Stimulated activated naive CD8-positive, alpha-beta T cell treated with anti-CD3 and anti-CD28 coated beads, Interleukin-15, Interleukin-2, amounts not matched to agents 100 ng/mL and 50 ng/mL, for 24 hours (primary cell): ENCODE results near the gene GCSAML.

Source experiments
- H3K27ac Mint-ChIP-seq: one replicate; pipeline ENCODE4 v1.8.0; 2021; ENCODE audit warnings: mild to moderate bottlenecking, mixed read lengths
- H3K27me3 Mint-ChIP-seq: one replicate; pipeline ENCODE4 v1.8.0; 2021; ENCODE audit warnings: mixed read lengths
- H3K36me3 Mint-ChIP-seq: one replicate; pipeline ENCODE4 v1.8.0; 2021; ENCODE audit warnings: low read depth, mixed read lengths
- H3K4me1 Mint-ChIP-seq: one replicate; pipeline ENCODE4 v1.8.0; 2021; ENCODE audit warnings: low read depth, mixed read lengths
- H3K4me3 Mint-ChIP-seq: one replicate; pipeline ENCODE4 v1.8.0; 2021; ENCODE audit warnings: mild to moderate bottlenecking, mixed read lengths
- H3K9me3 Mint-ChIP-seq: one replicate; pipeline ENCODE4 v1.8.0; 2021; ENCODE audit warnings: mixed read lengths

The GCSAML gene

GRCh38 chr1:247542811-247543210 is 6.1 kb upstream of the GCSAML start:
- Mint-ChIP-seq H3K27me3 (peaks cover 22% of the 10 kb centered on the region), H3K9me3 (no peaks in the 10 kb centered on the region), H3K27ac (no peak overlapping the region), H3K4me3 (no peak overlapping the region), H3K36me3 (no peaks in the 10 kb centered on the region), H3K4me1 (no peaks in the 10 kb centered on the region)

GRCh38 chr1:247548092-247548491 is 842 bp upstream of the GCSAML start:
- Mint-ChIP-seq H3K36me3 (no peaks in the 10 kb centered on the region), H3K9me3 (no peaks in the 10 kb centered on the region), H3K4me3 (no peak overlapping the region), H3K4me1 (peaks cover 15% of the 10 kb centered on the region), H3K27ac (no peak overlapping the region), H3K27me3 (peaks cover 31% of the 10 kb centered on the region)

GRCh38 chr1:247551721-247552120 is 2.8 kb downstream of the GCSAML start:
- Mint-ChIP-seq H3K9me3 (no peaks in the 10 kb centered on the region), H3K4me3 (no peak overlapping the region), H3K4me1 (peaks cover 15% of the 10 kb centered on the region), H3K27ac (no peak overlapping the region), H3K27me3 (peaks cover 24% of the 10 kb centered on the region), H3K36me3 (no peaks in the 10 kb centered on the region)

GRCh38 chr1:247552231-247552630 is 3.3 kb downstream of the GCSAML start:
- Mint-ChIP-seq H3K9me3 (no peaks in the 10 kb centered on the region), H3K4me1 (peaks cover 15% of the 10 kb centered on the region), H3K36me3 (no peaks in the 10 kb centered on the region), H3K27me3 (peaks cover 22% of the 10 kb centered on the region), H3K27ac (no peak overlapping the region), H3K4me3 (no peak overlapping the region)

GRCh38 chr1:247557926-247558674 is 9.2 kb downstream of the GCSAML start:
- H3K36me3 Mint-ChIP-seq, result no peaks in the 10 kb centered on the region
- H3K9me3 Mint-ChIP-seq, result no peaks in the 10 kb centered on the region
- H3K27me3 Mint-ChIP-seq, result no peaks in the 10 kb centered on the region
- H3K4me3 Mint-ChIP-seq, result no peak overlapping the region
- peaks cover 12% of the 10 kb centered on the region for H3K4me1 Mint-ChIP-seq
- peak overlapping the region; percentile 21 for H3K27ac Mint-ChIP-seq

- Mint-ChIP-seq H3K4me3 (no peak overlapping the region), H3K27ac (no peak overlapping the region), H3K27me3 (no peaks in the 10 kb centered on the region), H3K9me3 (no peaks in the 10 kb centered on the region), H3K36me3 (no peaks in the 10 kb centered on the region), H3K4me1 (peaks cover 12% of the 10 kb centered on the region)
Observed at GRCh38 chr1:247561711-247562110, 12.8 kb downstream of the GCSAML start.

GRCh38 chr1:247562198-247562597 is 13.3 kb downstream of the GCSAML start:
- Mint-ChIP-seq H3K4me1 (peaks cover 12% of the 10 kb centered on the region), H3K36me3 (no peaks in the 10 kb centered on the region), H3K27me3 (no peaks in the 10 kb centered on the region), H3K9me3 (no peaks in the 10 kb centered on the region), H3K4me3 (no peak overlapping the region), H3K27ac (no peak overlapping the region)

GRCh38 chr1:247574236-247574635 is 25.3 kb downstream of the GCSAML start:
- Mint-ChIP-seq H3K9me3 (peaks cover 17% of the 10 kb centered on the region), H3K36me3 (no peaks in the 10 kb centered on the region), H3K4me3 (no peak overlapping the region), H3K4me1 (no peaks in the 10 kb centered on the region), H3K27me3 (peaks cover 10% of the 10 kb centered on the region), H3K27ac (no peak overlapping the region)

- peaks cover 10% of the 10 kb centered on the region for H3K27me3 Mint-ChIP-seq
- no peak overlapping the region for H3K4me3 Mint-ChIP-seq
- H3K36me3 Mint-ChIP-seq, result no peaks in the 10 kb centered on the region
- peaks cover 17% of the 10 kb centered on the region for H3K9me3 Mint-ChIP-seq
- H3K27ac Mint-ChIP-seq, result no peak overlapping the region
- no peaks in the 10 kb centered on the region for H3K4me1 Mint-ChIP-seq
Observed at GRCh38 chr1:247574664-247575063, 25.7 kb downstream of the GCSAML start.

- Mint-ChIP-seq H3K9me3 (peaks cover 5% of the 10 kb centered on the region), H3K4me3 (no peak overlapping the region), H3K27ac (no peak overlapping the region), H3K4me1 (no peaks in the 10 kb centered on the region), H3K27me3 (peaks cover 10% of the 10 kb centered on the region), H3K36me3 (no peaks in the 10 kb centered on the region)
Observed at GRCh38 chr1:247576514-247576913, 27.6 kb downstream of the GCSAML start.

- no peaks in the 10 kb centered on the region for H3K36me3 Mint-ChIP-seq
- no peak overlapping the region for H3K4me3 Mint-ChIP-seq
- no peaks in the 10 kb centered on the region for H3K9me3 Mint-ChIP-seq
- H3K4me1 Mint-ChIP-seq, result no peaks in the 10 kb centered on the region
- H3K27me3 Mint-ChIP-seq, result no peaks in the 10 kb centered on the region
- H3K27ac Mint-ChIP-seq, result no peak overlapping the region
Observed at GRCh38 chr1:247578946-247579460, 30.1 kb downstream of the GCSAML start.

GRCh38 chr1:247588060-247588459 is 39.1 kb downstream of the GCSAML start, which contains the start of gene OR2G2:
Gene OR2G2, plus strand, starts transcription at chr1:247588360. Its CDS starts 0 bp downstream, at chr1:247588360.
- Mint-ChIP-seq H3K36me3 (no peaks in the 10 kb centered on the region), H3K4me1 (no peaks in the 10 kb centered on the region), H3K27ac (no peak within 1 kb of the TSS)

GRCh38 chr1:247605286-247605685 is 56.4 kb downstream of the GCSAML start, which contains the start of gene OR2G3:
Gene OR2G3, plus strand, starts transcription at chr1:247605586. Its CDS starts 0 bp downstream, at chr1:247605586.
- H3K27ac Mint-ChIP-seq, result no peak within 1 kb of the TSS
- H3K9me3 Mint-ChIP-seq, result no peaks in the 10 kb centered on the region
- no peak within 1 kb of the TSS for H3K4me3 Mint-ChIP-seq
- H3K27me3 Mint-ChIP-seq, result peaks cover 9% of the 10 kb centered on the region
- H3K36me3 Mint-ChIP-seq, result no peaks in the 10 kb centered on the region
- H3K4me1 Mint-ChIP-seq, result no peaks in the 10 kb centered on the region

More at GRCh38 chr1:247588060-247588459, 39.1 kb downstream of the GCSAML start, which contains the start of gene OR2G2:
- Mint-ChIP-seq H3K27me3 (no peaks in the 10 kb centered on the region), H3K4me3 (no peak within 1 kb of the TSS), H3K9me3 (peaks cover 8% of the 10 kb centered on the region)

- Mint-ChIP-seq H3K4me1 (no peaks in the 10 kb centered on the region), H3K36me3 (no peaks in the 10 kb centered on the region), H3K27ac (no peak overlapping the region), H3K27me3 (peaks cover 6% of the 10 kb centered on the region), H3K9me3 (no peaks in the 10 kb centered on the region), H3K4me3 (no peak overlapping the region)
Observed at GRCh38 chr1:247613405-247613804, 64.5 kb downstream of the GCSAML start.

- no peaks in the 10 kb centered on the region for H3K9me3 Mint-ChIP-seq
- peaks cover 4% of the 10 kb centered on the region for H3K27me3 Mint-ChIP-seq
- H3K4me1 Mint-ChIP-seq, result no peaks in the 10 kb centered on the region
- no peak overlapping the region for H3K4me3 Mint-ChIP-seq
- no peaks in the 10 kb centered on the region for H3K36me3 Mint-ChIP-seq
- H3K27ac Mint-ChIP-seq, result no peak overlapping the region
Observed at GRCh38 chr1:247614625-247615024, 65.7 kb downstream of the GCSAML start.
